ENCODE data around the gene OR2T12. TPM values are rescaled to one million over a fixed set of nuclear protein-coding genes. Genes with fewer than 3 reads are reported as not detected.

The OR2T12 gene
- polyA plus RNA-seq, 6 donors from 2014 or later = not detected

Other genes starting within 250 kb of the OR2T12 start
- 1 to 10 TPM in 2 of 6 donors, under 1 TPM in 3, not detected in 1; 0.27 to 1.7 (median 0.61) TPM for gene OR2L13, start 208.2 kb downstream of the OR2T12 start, polyA plus RNA-seq (ENCODE audit: low read depth in 6 of 6)
- not detected for gene OR2M5, start 158.3 kb downstream of the OR2T12 start, polyA plus RNA-seq (ENCODE audit: low read depth in 6 of 6)
- gene OR2M2, start 128.6 kb downstream of the OR2T12 start, polyA plus RNA-seq (ENCODE audit: low read depth in 6 of 6) = not detected
- not detected for gene OR2M3, start 106.2 kb downstream of the OR2T12 start, polyA plus RNA-seq (ENCODE audit: low read depth in 6 of 6)
- not detected for gene OR2M4, start 72.0 kb downstream of the OR2T12 start, polyA plus RNA-seq (ENCODE audit: low read depth in 6 of 6)
- gene OR2T33, start 25.4 kb downstream of the OR2T12 start, polyA plus RNA-seq (ENCODE audit: low read depth in 6 of 6) = 1 to 10 TPM in 1 of 6 donors, not detected in 5; 1.6 TPM
- gene OR2M7, start 21.1 kb upstream of the OR2T12 start, polyA plus RNA-seq (ENCODE audit: low read depth in 6 of 6) = not detected
- gene OR14C36, start 45.4 kb upstream of the OR2T12 start, polyA plus RNA-seq (ENCODE audit: low read depth in 6 of 6) = not detected
- gene OR2T4, start 58.2 kb upstream of the OR2T12 start, polyA plus RNA-seq (ENCODE audit: low read depth in 6 of 6) = not detected
- gene OR2T6, start 72.3 kb upstream of the OR2T12 start, polyA plus RNA-seq (ENCODE audit: low read depth in 6 of 6) = not detected
- not detected for gene OR2T1, start 99.6 kb upstream of the OR2T12 start, polyA plus RNA-seq (ENCODE audit: low read depth in 6 of 6)
- gene OR2T2, start 142.2 kb upstream of the OR2T12 start, polyA plus RNA-seq (ENCODE audit: low read depth in 6 of 6) = under 1 TPM in 3 of 6 donors, not detected in 3; 0.19 to 0.71 (median 0.53) TPM
- gene OR2T3, start 169.9 kb upstream of the OR2T12 start, polyA plus RNA-seq (ENCODE audit: low read depth in 6 of 6) = under 1 TPM in 2 of 6 donors, not detected in 4; 0.32 to 0.59 TPM
- gene OR2T5, start 185.2 kb upstream of the OR2T12 start, polyA plus RNA-seq (ENCODE audit: low read depth in 6 of 6) = not detected
- under 1 TPM in 4 of 6 donors, not detected in 2; 0.19 to 0.80 (median 0.49) TPM for gene OR2G6, start 204.6 kb upstream of the OR2T12 start, polyA plus RNA-seq (ENCODE audit: low read depth in 6 of 6)

Data from naive B cell (primary cell).